Measurements from ENCODE around the gene CNTN5. TPM values are rescaled to one million over a fixed set of nuclear protein-coding genes. Genes with fewer than 3 reads are reported as not detected.

The CNTN5 gene
- total RNA-seq, 1 experiment from 2014 or later = not detected

DNA sequence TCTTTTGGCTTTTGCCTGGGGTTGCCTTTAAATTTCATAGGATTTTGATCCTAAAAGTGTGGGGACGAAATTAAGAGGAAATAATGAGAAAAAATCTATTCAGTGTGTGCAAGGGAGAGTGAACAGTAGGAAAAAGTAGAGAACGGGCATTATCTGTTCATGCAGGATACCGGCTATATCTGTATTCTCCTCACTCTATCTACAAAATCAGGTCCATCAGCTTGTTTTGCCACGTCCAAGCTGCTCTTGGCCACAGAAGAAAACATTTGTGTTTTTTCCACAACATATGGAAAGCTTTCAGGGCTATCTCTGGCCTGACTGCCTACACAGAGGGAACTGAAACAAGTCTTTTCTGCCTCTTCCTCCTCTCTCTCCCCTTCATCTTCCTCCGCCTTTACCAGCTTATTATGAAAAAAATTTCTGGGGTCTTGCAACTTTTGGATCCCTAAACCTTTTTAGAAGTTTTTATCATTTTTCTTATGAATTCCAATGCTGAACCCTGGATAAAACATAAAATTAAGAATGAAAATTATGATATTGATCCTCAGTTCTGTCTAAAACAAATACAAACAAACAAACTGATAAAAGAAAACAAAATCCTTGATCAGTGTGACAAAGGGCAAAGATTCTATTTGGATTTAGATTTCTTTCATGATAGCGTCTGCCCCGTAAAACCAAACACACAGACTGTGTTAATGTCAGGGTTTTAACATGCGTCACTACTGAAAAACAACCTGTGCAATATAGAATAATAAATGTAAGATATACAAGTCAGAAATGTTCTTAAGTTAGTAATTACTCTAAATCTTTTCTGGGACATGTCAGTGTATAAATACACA lies 219.7 kb downstream of the CNTN5 start:
- H2BK5ac ChIP-seq (ENCODE audit: insufficient read length, low read length) = no peak overlapping the region
- no peak overlapping the region for H4K5ac ChIP-seq (ENCODE audit: insufficient read length, low read depth, low read length)
- H4K8ac ChIP-seq (replicated peaks; ENCODE audit: insufficient read length, low read depth, low read length) = no peak overlapping the region
- TF ChIP-seq CTCF (conservative IDR thresholded peaks at IDR 0.05) = no peak
- H3K79me1 ChIP-seq (ENCODE audit: insufficient read depth, low read depth, low read length, poor library complexity, severe bottlenecking) = no peaks in the 10 kb centered on the region
- no peak overlapping the region for H4K91ac ChIP-seq (ENCODE audit: insufficient read length, low read depth, low read length)
- H2BK12ac ChIP-seq (ENCODE audit: insufficient read length, low read depth, low read length) = no peak overlapping the region
- no peak overlapping the region for H3K4me2 ChIP-seq (ENCODE audit: insufficient read depth, insufficient read length, low read length)
- H2AK5ac ChIP-seq (ENCODE audit: insufficient read length, low read length) = no peak overlapping the region
- H2BK120ac ChIP-seq (ENCODE audit: low read depth, low read length, poor library complexity, severe bottlenecking) = no peak overlapping the region
- no peak overlapping the region for H3K23ac ChIP-seq (ENCODE audit: insufficient read length, low read depth, low read length)
- Mint-ChIP-seq H3K36me3 (ENCODE audit: insufficient read depth in 1 of 3, low read depth in 3 of 3) (peaks cover 0 to 3% (median 0%) of the 10 kb centered on the region in 3 experiments; a peak in 2 of 7 replicates), H3K9me3 (no peaks in the 10 kb centered on the region; a peak in 1 of 5 replicates), H3K27ac (no peak overlapping the region; a peak in 1 of 7 replicates), H3K4me3 (no peak overlapping the region), H3K27me3 (ENCODE audit: low read depth) (no peaks in the 10 kb centered on the region), H3K4me1 (no peaks in the 10 kb centered on the region)
- no peaks in the 10 kb centered on the region for H3K79me2 ChIP-seq (ENCODE audit: insufficient read depth, low read length)
- H3K27ac ChIP-seq (ENCODE audit: insufficient read length, low read depth, low read length) = no peak overlapping the region
- H2BK15ac ChIP-seq (ENCODE audit: low read depth, low read length) = no peak overlapping the region
- no peak overlapping the region for H3K18ac ChIP-seq (ENCODE audit: insufficient read length, low read depth, low read length)
- H3K4me1 ChIP-seq (ENCODE audit: insufficient read depth, low read length) = no peaks in the 10 kb centered on the region
- H3K4ac ChIP-seq (ENCODE audit: low read depth, low read length) = no peak overlapping the region
- DNase-seq = no peak
- H3K27me3 ChIP-seq (ENCODE audit: insufficient read depth, low read length) = no peaks in the 10 kb centered on the region
- WGBS (ENCODE audit: extremely low coverage, insufficient read length, low lambda C conversion rate) = no CpG with 5 or more reads among the region's 8 CpGs
- H3K56ac ChIP-seq (ENCODE audit: insufficient read length, low read depth, low read length) = no peak overlapping the region
- no peaks in the 10 kb centered on the region for H3K9me3 ChIP-seq (ENCODE audit: control insufficient read depth, low read depth, low read length)
- H3K14ac ChIP-seq (ENCODE audit: insufficient read depth, low read length) = no peak overlapping the region
- no peaks in the 10 kb centered on the region for H3K23me2 ChIP-seq (ENCODE audit: insufficient read length, low read depth, low read length, poor library complexity, severe bottlenecking)
- no peak overlapping the region for H2AFZ ChIP-seq (ENCODE audit: low read length)
- H3K9ac ChIP-seq (ENCODE audit: extremely low read depth, insufficient read length, low read length) = no peak overlapping the region
- H4K20me1 ChIP-seq (ENCODE audit: control insufficient read depth, insufficient read depth, insufficient read length) = no peaks in the 10 kb centered on the region
- no peak overlapping the region for H2BK20ac ChIP-seq (ENCODE audit: low read depth, low read length, poor library complexity, severe bottlenecking)
- no peak overlapping the region for H3T11ph ChIP-seq (ENCODE audit: low read length)
